Activated CD8-positive, alpha-beta memory T cell treated with anti-CD3 and anti-CD28 coated beads, Interleukin-2, amount 50 U/mL, for 24 hours (primary cell): Measurements from ENCODE around the gene NDST3.
"Not testable (repeated sequence)": the region's sequence is repeated elsewhere in the genome, so short reads cannot be mapped to it uniquely, and the experiment has no call there.

Experiments
- DNase-seq: peaks from one replicate; pipeline ENCODE4 v3.0.0-alpha.2; 2020; ENCODE audit errors: extremely low read depth

NDST3 gene

DNA sequence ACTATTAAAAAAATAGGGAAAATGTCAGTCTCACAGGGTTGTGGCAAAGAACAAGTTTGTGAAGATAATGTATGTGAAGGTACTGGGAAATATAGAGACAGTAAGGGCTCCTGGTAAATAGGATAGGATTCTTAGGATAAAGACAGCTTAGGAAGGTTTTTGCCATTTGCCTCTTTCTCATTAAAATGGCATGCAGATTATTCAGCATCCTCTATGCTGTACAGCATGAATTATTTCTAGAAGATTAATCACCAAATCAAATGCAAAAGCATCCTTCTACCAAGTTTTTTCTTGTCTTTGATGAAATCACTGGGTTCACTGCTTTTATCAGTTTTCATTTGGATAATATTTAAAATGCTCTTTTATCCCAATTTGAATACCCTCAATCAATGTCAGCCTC is 142.8 kb downstream of the NDST3 start:
- DNase-seq: no peak

DNA sequence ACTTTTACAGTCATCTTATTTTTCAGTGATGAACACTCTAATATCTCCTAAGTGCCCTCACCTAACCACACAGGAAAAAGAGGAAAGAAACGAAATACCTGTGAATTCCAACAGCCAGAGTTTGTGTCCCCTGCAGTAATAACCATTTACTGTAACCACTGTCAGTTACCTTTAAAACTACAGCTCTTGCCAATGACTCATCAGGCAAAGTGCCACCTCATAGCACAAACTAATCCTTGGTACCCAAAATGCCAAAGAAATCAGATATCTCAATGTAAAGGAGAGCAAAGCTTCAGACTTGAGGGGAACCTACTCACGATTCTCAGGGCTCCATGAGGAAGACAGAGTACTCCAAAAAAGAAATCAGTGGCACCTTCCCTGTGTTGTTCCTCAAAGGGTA is 146.5 kb downstream of the NDST3 start:
- no peak for DNase-seq

GRCh38 chr4:118190903-118191302 is 156.6 kb downstream of the NDST3 start:
- DNase-seq: no peak

- DNase-seq: no peak
These were observed 159.1 kb downstream of the NDST3 start for GRCh38 chr4:118193421-118193820.

DNA sequence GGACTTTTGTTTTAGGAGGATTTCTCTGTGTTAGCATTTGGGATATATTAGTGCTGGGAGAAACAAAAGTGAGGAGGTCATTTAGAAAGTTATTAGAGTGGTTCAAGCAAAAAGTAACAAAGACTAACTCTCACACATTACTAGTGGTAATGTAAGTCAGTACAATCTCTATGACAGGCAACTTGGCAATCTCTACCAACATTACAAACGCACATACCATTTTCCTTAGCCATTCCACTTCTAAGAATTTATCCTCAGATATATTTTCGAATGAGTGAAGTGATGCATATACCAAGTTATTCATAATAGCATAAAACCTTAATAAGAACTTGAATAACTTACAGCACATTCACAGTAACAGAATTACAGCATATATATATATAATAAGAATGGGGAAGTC is 172.3 kb downstream of the NDST3 start:
- no peak for DNase-seq

- no peak for DNase-seq
These were observed 178.8 kb downstream of the NDST3 start for GRCh38 chr4:118213101-118213500.

GRCh38 chr4:118215826-118216225 is 181.5 kb downstream of the NDST3 start:
- DNase-seq: no peak

- DNase-seq: no peak
These were observed 187.0 kb downstream of the NDST3 start for GRCh38 chr4:118221227-118221800.

- no peak for DNase-seq
These were observed 190.1 kb downstream of the NDST3 start for GRCh38 chr4:118224243-118224829.

DNA sequence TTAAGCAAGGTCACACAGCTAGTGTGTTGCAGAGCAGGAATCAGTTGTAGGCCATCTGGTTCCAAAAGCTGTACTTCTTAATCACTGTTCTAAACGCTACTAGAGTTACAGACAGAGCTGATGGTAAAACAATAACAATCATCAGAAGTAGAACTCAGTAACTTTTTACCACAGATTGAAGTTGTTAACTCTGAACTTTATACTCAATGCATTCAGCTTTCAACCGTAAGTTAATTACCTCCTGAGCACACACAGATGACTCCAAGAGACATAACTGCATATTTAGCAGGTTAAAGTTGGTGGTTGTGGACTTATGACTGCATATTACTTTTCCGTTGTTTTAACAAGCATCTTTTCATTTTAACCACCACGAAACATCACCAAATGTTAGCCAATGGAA is 191.2 kb downstream of the NDST3 start:
- no peak for DNase-seq

- no peak for DNase-seq
These were observed 192.2 kb downstream of the NDST3 start for GRCh38 chr4:118226311-118227010.

DNA sequence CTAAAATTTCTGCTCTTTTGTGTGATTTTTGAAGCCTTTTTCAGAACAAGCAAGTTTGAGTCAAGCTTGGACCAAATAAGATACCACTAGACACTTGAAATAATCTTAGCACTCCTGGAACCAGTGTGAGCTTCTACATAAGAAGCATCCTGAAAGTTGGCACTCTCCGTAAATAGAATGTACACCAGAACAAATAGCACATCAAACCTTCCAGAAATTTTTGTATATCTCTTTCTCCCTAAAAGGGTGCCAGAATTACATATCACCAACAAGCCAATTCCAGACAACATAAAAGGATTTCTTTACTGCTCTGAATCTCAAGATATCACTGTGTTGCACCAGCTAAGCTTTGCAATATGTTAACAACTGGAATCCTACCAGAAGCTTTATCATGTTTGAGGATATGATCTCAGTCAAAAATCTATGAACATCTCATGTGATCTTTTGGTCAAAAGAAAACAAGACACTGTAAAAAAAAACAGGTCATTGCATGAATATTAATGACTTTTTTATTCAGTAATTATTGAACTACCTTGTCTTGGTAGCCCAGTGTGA is 201.4 kb downstream of the NDST3 start:
- no peak for DNase-seq

DNA sequence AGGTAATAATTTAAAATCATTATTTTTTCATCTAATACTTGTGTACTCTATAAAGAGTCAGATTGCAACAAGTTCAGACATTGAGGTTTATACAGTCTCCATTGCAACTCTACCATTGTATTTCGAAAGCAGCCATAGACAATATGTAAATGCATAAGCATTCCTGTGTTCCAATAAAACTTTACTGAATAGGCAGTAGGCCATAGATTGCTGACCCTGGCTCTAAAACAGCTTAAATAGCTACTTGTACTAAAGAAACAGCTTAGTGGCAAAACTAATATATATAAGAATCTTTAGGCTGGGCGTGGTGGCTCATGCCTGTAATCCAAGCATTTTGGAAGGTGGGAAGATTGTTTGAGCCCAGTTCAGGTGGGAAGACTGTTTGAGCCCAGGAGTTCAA is 203.2 kb downstream of the NDST3 start:
- no peak for DNase-seq

- no peak for DNase-seq
These were observed 215.6 kb downstream of the NDST3 start for GRCh38 chr4:118249890-118250289.

- no peak for DNase-seq
These were observed 220.1 kb downstream of the NDST3 start for GRCh38 chr4:118254368-118254767.

- no peak for DNase-seq
These were observed 224.8 kb downstream of the NDST3 start for GRCh38 chr4:118259111-118259510.

DNA sequence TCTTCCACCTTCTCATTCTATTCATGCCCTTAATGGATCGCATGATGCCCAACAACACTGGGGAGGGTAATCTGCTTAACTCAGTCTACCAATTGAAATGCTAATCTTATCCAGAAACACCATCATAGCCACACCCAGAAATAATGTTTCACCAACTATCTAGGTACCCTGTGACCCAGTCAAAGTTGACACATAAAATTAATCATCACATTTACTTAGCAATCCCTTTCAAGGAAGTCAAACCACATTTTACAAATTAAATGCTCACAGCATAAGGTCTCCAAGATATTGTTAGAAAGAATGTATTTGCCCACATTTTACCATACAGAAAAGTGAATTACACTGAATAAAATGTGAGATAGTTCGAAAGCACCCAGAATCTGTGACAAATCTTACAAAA is 226.0 kb downstream of the NDST3 start:
- no peak for DNase-seq

GRCh38 chr4:118264096-118264495 is 229.8 kb downstream of the NDST3 start:
- DNase-seq: no peak

DNA sequence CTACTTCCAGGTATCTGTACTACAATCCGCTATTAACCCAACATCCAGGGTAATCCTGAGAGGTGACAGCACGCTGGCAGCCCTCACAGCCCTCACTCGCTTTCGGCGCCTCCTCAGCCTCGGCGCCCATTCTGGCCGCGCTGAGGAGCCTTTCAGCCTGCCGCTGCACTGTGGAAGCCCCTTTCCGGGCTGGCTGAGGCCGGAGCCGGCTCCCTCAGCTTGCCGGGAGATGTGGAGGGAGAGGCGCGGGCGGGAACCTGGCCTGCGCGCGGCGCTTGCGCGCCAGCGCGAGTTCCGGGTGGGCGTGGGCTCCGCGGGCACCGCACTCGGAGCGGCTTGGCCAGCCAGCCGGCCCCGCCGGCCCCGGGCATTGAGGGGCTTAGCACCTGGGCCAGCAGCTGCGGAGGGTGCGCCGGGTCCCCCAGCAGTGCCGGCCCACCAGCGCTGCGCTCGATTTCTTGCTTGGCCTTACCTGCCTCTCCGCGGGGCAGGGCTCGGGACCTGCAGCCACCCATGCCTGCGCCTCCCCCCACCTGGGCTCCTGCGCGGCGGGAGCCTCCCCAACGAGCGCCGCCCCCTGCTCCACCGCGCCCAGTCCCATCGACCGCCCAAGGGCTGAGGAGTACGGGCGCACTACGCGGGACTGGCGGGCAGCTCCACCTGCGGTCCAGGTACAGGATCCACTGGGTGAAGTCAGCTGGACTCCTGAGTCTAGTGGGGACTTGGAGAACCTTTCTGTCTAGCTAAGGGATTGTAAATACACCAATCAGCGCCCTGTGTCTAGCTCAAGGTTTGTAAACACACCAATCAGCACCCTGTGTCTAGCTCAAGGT is 231.2 kb downstream of the NDST3 start:
- no peak for DNase-seq

- not testable (repeated sequence) for DNase-seq
These were observed 231.8 kb downstream of the NDST3 start for GRCh38 chr4:118266145-118266496.

DNA sequence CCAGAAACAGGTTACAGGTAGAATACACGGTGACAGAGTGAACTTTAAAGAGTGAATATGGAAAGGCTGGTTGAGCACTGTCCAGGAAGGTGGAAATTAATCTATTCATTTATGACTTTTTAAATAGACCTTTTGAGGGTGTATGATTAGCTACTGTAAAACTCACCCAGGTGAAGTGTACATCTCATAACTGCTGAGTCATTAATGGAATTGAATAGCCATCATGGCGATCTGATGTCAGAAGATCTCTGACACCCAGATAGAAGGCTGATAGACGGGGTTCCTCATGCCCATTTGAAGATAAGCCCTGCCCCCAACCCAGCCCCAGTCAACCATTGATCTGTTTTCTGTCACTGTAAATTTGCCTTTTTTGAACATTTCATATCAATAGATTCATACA is 234.5 kb downstream of the NDST3 start:
- DNase-seq: no peak

DNA sequence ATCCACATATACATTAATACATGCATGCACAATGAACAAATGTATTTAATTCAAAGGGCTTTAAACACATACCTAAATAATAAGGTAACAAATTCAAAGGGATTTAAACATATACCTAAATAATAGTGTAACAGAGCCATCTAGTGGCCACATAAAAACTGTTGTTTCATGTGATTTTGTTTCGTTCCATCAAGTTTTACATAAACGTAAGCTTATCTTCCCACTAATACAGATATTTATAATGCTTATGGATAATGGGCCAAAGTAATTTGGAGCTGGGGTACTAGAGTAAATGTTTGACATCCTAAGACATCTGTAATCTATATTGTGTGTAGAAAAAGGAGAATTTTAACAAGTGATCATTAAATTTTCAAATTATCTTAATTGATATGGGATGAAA is 236.2 kb downstream of the NDST3 start:
- no peak for DNase-seq
